Activated naive CD4-positive, alpha-beta T cell treated with Interleukin-2 at 50 U/mL for 16 hours (primary cell): Measurements from ENCODE around the gene UGGT1.

ENCODE experiments used
- DNase-seq: peaks from one replicate; pipeline ENCODE4 v3.0.0-alpha.2; 2020

UGGT1 gene

GRCh38 chr2:128090945-128091725, at the start of gene UGGT1:
Gene UGGT1 (plus strand): TSS chr2:128091200. CDS start chr2:128091358, 158 bp downstream.
- peak; percentile 94 for DNase-seq

GRCh38 chr2:128041561-128041960, 49.4 kb upstream of the UGGT1 start:
- no peak for DNase-seq

- DNase-seq: no peak
Measured at GRCh38 chr2:128043041-128043440, 48.0 kb upstream of the UGGT1 start.

GRCh38 chr2:128053331-128053730, 37.7 kb upstream of the UGGT1 start:
- DNase-seq: no peak

- DNase-seq: no peak
Measured at GRCh38 chr2:128054104-128054885, 36.7 kb upstream of the UGGT1 start.

GRCh38 chr2:128057334-128057733, 33.7 kb upstream of the UGGT1 start:
- no peak for DNase-seq

GRCh38 chr2:128058114-128058513, 32.9 kb upstream of the UGGT1 start:
- no peak for DNase-seq

- no peak for DNase-seq
Measured at GRCh38 chr2:128062571-128062970, 28.4 kb upstream of the UGGT1 start.

GRCh38 chr2:128064353-128064752, 26.6 kb upstream of the UGGT1 start:
- DNase-seq: no peak

GRCh38 chr2:128069769-128070168, 21.2 kb upstream of the UGGT1 start:
- DNase-seq: no peak

GRCh38 chr2:128073278-128073677, 17.7 kb upstream of the UGGT1 start:
- DNase-seq: no peak

- no peak for DNase-seq
Measured at GRCh38 chr2:128076461-128077106, 14.4 kb upstream of the UGGT1 start.

- DNase-seq: no peak
Measured at GRCh38 chr2:128084757-128085156, 6.2 kb upstream of the UGGT1 start.

- DNase-seq: no peak
Measured at GRCh38 chr2:128086244-128086643, 4.8 kb upstream of the UGGT1 start.

GRCh38 chr2:128090575-128090944, 440 bp upstream of the UGGT1 start:
- DNase-seq: no peak

- DNase-seq: peak; percentile 5
Measured at GRCh38 chr2:128091726-128092080, 703 bp downstream of the UGGT1 start.

- DNase-seq: no peak
Measured at GRCh38 chr2:128092656-128093055, 1.7 kb downstream of the UGGT1 start.

- no peak for DNase-seq
Measured at GRCh38 chr2:128093762-128094161, 2.8 kb downstream of the UGGT1 start.

GRCh38 chr2:128095201-128095600, 4.2 kb downstream of the UGGT1 start:
- no peak for DNase-seq

- DNase-seq: no peak
Measured at GRCh38 chr2:128103407-128103806, 12.4 kb downstream of the UGGT1 start.

- no peak for DNase-seq
Measured at GRCh38 chr2:128105072-128105471, 14.1 kb downstream of the UGGT1 start.

GRCh38 chr2:128108166-128108565, 17.2 kb downstream of the UGGT1 start:
- no peak for DNase-seq

GRCh38 chr2:128109243-128109642, 18.2 kb downstream of the UGGT1 start:
- DNase-seq: no peak
